GM20000 (cell line): ENCODE data around the gene SIN3A.
A peak's percentile ranks its signal among the peaks of the same experiment; 100 is the strongest.
"Not testable (repeated sequence)": the region's sequence is repeated elsewhere in the genome, so short reads cannot be mapped to it uniquely, and the experiment has no call there.

ENCODE experiments used
- DNase-seq: peaks from one replicate; pipeline ENCODE4 v3.0.0; 2012; ENCODE audit warnings: low spot score
- CTCF ChIP-seq: IDR thresholded peaks from 2 replicates; pipeline ENCODE4 v1.5.1; 2012; ENCODE audit warnings: mild to moderate bottlenecking, control low read depth; ENCODE audit errors: extremely low read depth, missing control alignments

SIN3A gene

DNA sequence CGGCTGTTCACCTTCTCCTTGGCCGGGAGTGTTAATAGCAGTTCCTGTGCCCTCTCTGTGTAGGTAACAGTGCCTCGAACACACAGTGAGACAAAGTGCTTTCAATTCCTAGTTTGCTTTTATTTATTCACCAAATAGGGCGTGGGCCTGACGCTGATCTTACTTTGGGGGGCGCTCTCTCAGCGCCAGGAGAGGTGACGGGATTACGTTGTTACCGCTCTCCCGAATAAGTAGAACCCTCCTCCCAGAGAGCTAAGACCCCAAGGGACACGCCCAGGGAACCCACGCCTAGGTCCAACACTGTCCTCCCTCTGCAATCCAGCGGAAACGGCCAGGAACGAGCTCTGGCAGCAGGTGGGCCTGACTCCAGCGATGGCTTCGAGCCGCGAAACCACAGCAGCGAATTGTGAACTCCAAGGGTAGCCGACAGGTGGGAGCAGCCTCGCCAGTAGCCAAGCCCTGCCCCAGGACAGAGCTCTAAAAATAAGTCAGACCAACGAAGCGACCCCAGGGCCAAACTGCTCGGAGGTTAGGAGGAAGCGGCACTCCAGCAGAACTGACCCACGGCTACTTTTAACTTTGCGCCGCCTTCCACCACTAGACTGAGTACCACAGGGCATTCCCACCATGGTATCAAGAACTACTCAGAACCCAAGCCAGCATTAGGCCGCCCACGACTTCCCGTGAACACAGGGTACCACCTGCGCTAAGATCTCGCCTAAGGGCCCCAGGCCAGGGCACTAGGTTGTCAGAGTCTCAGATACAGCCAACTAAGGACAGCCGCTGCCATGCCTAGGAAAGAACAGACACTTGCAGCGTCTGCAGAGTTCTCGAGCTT is 1.6 kb upstream of the SIN3A start:
- DNase-seq, result no peak
- peak; percentile 34 for TF ChIP-seq CTCF

GRCh38 chr15:75452364-75452864 is 924 bp upstream of the SIN3A start:
- peak; percentile 50 for DNase-seq

DNA sequence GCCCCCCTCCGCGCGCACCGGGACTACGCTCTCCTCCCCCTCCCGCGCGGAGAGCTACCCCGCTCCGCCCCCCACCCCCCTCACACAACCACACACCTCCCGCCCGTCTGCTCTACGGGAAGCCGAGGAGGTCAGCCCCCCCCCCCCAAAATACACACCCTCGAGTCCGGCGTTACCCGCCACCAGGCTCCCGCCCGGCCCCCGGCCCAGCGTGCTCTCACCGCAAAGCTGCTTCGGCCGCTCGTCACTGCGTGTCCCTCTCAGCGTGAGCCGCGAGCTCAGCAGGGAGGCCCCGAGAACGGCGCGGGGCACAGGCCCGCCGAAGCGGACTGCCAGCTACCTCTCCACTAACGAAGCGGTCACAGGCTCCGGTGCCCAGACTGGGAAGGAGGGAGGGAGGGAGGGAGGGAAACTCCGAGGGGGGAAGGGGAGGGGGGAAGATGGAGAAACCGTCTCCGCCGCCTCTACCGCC is 252 bp downstream of the SIN3A start:
- TF ChIP-seq CTCF, result no peak
- no peak for DNase-seq

More at GRCh38 chr15:75452364-75452864, 924 bp upstream of the SIN3A start:
- no peak for TF ChIP-seq CTCF

DNA sequence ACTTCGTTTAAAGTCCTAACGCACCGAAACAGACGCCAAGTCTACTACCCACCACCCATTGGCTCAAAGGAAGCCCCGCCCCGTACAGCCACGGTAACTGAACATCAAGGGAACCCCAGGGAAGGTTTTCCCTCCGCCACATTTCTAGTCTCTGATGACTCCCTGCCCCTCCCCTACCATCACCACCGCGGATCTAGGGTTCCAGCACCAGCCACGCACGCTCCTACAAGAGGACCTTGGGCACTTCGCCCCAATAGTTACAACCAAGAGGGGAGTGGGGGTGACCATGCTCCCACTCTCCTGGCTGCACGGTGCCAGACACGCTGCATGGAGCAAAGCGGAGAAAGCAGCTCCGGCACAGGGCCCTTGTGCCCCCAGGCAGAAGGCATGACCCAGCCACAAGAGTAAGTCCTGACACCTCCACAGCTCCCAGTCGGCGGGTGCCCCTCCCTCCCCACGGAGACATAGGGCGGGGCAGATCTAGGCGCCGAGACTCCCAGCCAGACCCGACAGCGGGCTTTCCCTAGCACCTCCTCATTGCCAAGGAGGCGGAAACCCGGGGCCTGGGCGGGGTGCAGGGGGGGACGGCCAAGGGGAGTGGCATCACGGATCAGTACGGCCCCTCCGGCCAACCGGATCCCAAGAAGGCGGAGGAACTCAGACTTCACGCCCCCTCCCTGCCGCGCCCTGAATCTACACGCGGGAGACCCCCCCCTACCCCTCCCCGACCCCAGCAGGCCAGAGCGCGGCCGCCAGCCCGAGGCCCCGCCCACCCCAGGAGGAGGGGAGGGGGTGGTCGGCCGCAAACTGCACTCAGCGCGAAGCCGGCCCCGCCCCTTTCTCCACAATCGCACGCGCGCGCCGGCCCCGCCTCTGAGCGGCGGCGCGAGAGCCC is 936 bp downstream of the SIN3A start:
- DNase-seq, result peak; percentile 83
- TF ChIP-seq CTCF, result no peak

- no peak for DNase-seq
- TF ChIP-seq CTCF, result no peak
Measured at GRCh38 chr15:75449585-75450306, 1.7 kb downstream of the SIN3A start.

GRCh38 chr15:75448171-75448570 is 3.3 kb downstream of the SIN3A start:
- not testable (repeated sequence) for DNase-seq

DNA sequence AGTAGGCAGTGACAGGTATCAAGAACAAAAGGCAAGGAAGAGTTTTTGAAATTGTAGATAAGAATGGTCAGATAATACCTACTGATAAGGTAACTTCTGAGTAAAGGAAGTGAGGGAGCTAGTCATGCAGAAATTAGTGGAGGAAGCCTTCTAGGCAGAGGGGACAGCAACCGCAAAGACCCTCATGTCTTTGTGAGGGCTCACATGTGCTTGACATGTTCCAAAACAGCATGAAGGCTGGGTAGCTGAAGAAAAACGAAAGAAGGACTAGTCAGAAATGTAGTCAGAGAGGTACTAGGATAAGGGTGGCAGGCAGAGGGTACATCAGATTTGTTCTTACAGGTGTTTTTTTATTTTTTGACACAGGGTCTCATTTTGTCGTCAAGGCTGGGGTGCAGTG is 5.3 kb downstream of the SIN3A start:
- TF ChIP-seq CTCF, result no peak
- DNase-seq, result no peak

GRCh38 chr15:75445324-75445723 is 6.2 kb downstream of the SIN3A start:
- DNase-seq, result not testable (repeated sequence)

DNA sequence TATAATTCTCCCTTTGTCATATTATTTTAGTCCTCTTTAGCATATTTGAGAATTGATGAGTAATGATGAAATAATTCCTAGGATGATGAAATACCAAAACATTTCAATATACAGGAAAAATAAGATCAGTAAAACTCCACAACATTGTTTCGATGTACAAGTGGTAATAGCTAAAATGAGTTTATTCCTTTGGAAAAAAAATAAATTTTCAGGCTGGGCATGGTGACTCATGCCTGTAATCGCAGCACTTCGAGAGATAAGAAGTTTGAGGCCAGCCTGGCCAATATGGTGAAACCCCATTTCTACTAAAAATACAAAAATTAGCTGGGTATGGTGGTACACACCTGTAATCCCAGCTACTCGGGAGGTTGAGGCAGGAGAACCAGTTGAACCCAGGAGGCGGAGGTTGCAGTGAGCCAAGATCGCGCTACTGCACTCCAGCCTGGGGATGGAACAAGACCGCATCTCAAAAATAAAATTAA is 7.5 kb downstream of the SIN3A start:
- not testable (repeated sequence) for DNase-seq
